DND-41 (cell line): Measurements from ENCODE around the gene CEP78.

Source experiments
- ATAC-seq: fragments of 200-7000 bp; cut with Tn5 transposase; 3 replicates; pipeline ENCODE4 v1.9.1; 2021; ENCODE audit warnings: low read depth; ENCODE audit not compliant: insufficient read depth
- DNase-seq: peaks from one replicate; pipeline ENCODE4 v3.0.0-alpha.2; 2020
- H2AFZ ChIP-seq: 2 replicates; pipeline ENCODE4 v1.6.0; 2012; ENCODE audit warnings: low read depth, low read length
- H3K27ac ChIP-seq: 2 replicates; pipeline ENCODE4 v1.5.1; 2012; ENCODE audit warnings: low read length, inconsistent platforms
- H3K27me3 ChIP-seq: fragments of 200-600 bp; sonication (generic); 2 replicates; pipeline ENCODE4 v1.6.0; 2012; ENCODE audit warnings: low read length, mild to moderate bottlenecking, inconsistent platforms; ENCODE audit not compliant: insufficient read depth, poor library complexity
- H3K36me3 ChIP-seq: 2 replicates; pipeline ENCODE4 v1.5.1; 2012; ENCODE audit warnings: low read length, inconsistent platforms; ENCODE audit not compliant: insufficient read depth
- H3K4me1 ChIP-seq: 2 replicates; pipeline ENCODE4 v1.5.1; 2012; ENCODE audit warnings: mild to moderate bottlenecking, low read length; ENCODE audit not compliant: insufficient read depth
- H3K4me2 ChIP-seq: 2 replicates; pipeline ENCODE4 v1.6.0; 2012; ENCODE audit warnings: mild to moderate bottlenecking, moderate library complexity, low read length, inconsistent platforms; ENCODE audit not compliant: insufficient read depth
- H3K4me3 ChIP-seq, 2 experiments: fragments of 200-600 bp in 1 of 2; shearing (Covaris generic) in 1 of 2; 2 replicates each; pipeline ENCODE4 v1.5.1; 2012 to 2016; ENCODE audit warnings: inconsistent platforms in 2 of 2, low read length in 2 of 2, mild to moderate bottlenecking in 2 of 2, low read depth in 1 of 2, moderate library complexity in 1 of 2
- H3K79me2 ChIP-seq: 2 replicates; pipeline ENCODE4 v1.6.0; 2012; ENCODE audit warnings: low read length, inconsistent platforms; ENCODE audit not compliant: insufficient read depth
- H3K9ac ChIP-seq: 2 replicates; pipeline ENCODE4 v1.6.0; 2012; ENCODE audit warnings: low read depth, mild to moderate bottlenecking, inconsistent platforms, low read length, moderate library complexity
- H3K9me3 ChIP-seq: 2 replicates; pipeline ENCODE4 v1.5.1; 2012; ENCODE audit warnings: low read length, moderate library complexity, mild to moderate bottlenecking, inconsistent platforms; ENCODE audit not compliant: insufficient read depth, severe bottlenecking
- H4K20me1 ChIP-seq: 2 replicates; pipeline ENCODE4 v1.6.0; 2012; ENCODE audit warnings: low read length; ENCODE audit not compliant: insufficient read depth
- CTCF ChIP-seq: IDR thresholded peaks from 2 replicates; pipeline ENCODE4 v1.5.1; 2012; ENCODE audit warnings: borderline replicate concordance, low read length, moderate library complexity, mild to moderate bottlenecking; ENCODE audit not compliant: poor library complexity, severe bottlenecking; ENCODE audit errors: extremely low read depth
- EZH2 ChIP-seq: IDR thresholded peaks from 3 replicates; pipeline ENCODE4 v1.6.1; 2012; ENCODE audit warnings: borderline replicate concordance, low read depth, mild to moderate bottlenecking, moderate library complexity, low read length, inconsistent platforms; ENCODE audit not compliant: severe bottlenecking

CEP78 gene

GRCh38 chr9:78289474-78289873 lies 53.6 kb downstream of the CEP78 start:
- no peak overlapping the region for H3K27ac ChIP-seq
- no peak overlapping the region for H2AFZ ChIP-seq
- TF ChIP-seq EZH2 (no peak), CTCF (no peak)
- no peak overlapping the region for H3K4me2 ChIP-seq
- H3K4me3 ChIP-seq: no peak overlapping the region
- no peaks in the 10 kb centered on the region for H3K9me3 ChIP-seq
- H3K27me3 ChIP-seq: no peaks in the 10 kb centered on the region
- no peaks in the 10 kb centered on the region for H3K36me3 ChIP-seq
- H3K9ac ChIP-seq: no peak overlapping the region
- no peaks in the 10 kb centered on the region for H3K4me1 ChIP-seq
- DNase-seq (no peak), ATAC-seq (no peak)
- H4K20me1 ChIP-seq: no peaks in the 10 kb centered on the region
- no peaks in the 10 kb centered on the region for H3K79me2 ChIP-seq

- Histone ChIP-seq H3K4me3 (no peak overlapping the region), H3K27ac (no peak overlapping the region), H3K79me2 (no peaks in the 10 kb centered on the region), H2AFZ (no peak overlapping the region), H3K4me2 (no peak overlapping the region), H3K9ac (no peak overlapping the region), H3K36me3 (no peaks in the 10 kb centered on the region), H3K27me3 (no peaks in the 10 kb centered on the region), H4K20me1 (no peaks in the 10 kb centered on the region), H3K4me1 (no peaks in the 10 kb centered on the region), H3K9me3 (no peaks in the 10 kb centered on the region)
- TF ChIP-seq CTCF: no peak
- TF ChIP-seq EZH2: no peak
- DNase-seq (no peak), ATAC-seq (no peak)
Observed at GRCh38 chr9:78291240-78291925, 55.5 kb downstream of the CEP78 start.

- no peak overlapping the region for H3K27ac ChIP-seq
Observed at GRCh38 chr9:78292026-78292425, 56.2 kb downstream of the CEP78 start.

More at GRCh38 chr9:78292026-78292425, 56.2 kb downstream of the CEP78 start:
- no peak overlapping the region for H3K4me2 ChIP-seq
- H3K9ac ChIP-seq: no peak overlapping the region
- TF ChIP-seq CTCF (no peak), EZH2 (no peak)
- no peaks in the 10 kb centered on the region for H3K4me1 ChIP-seq
- no peaks in the 10 kb centered on the region for H3K36me3 ChIP-seq
- no peak overlapping the region for H3K4me3 ChIP-seq
- H4K20me1 ChIP-seq: no peaks in the 10 kb centered on the region
- H3K27me3 ChIP-seq: no peaks in the 10 kb centered on the region
- H2AFZ ChIP-seq: no peak overlapping the region
- no peak for DNase-seq
- no peak for ATAC-seq
- no peaks in the 10 kb centered on the region for H3K9me3 ChIP-seq
- H3K79me2 ChIP-seq: no peaks in the 10 kb centered on the region
